ENCODE data around the gene SMYD4.
"Not testable (repeated sequence)": the region's sequence is repeated elsewhere in the genome, so short reads cannot be mapped to it uniquely, and the experiment has no call there.

SMYD4 gene

GRCh38 chr17:1820528-1821252, 9.0 kb downstream of the SMYD4 start:
- DNase-seq, result no peak

DNA sequence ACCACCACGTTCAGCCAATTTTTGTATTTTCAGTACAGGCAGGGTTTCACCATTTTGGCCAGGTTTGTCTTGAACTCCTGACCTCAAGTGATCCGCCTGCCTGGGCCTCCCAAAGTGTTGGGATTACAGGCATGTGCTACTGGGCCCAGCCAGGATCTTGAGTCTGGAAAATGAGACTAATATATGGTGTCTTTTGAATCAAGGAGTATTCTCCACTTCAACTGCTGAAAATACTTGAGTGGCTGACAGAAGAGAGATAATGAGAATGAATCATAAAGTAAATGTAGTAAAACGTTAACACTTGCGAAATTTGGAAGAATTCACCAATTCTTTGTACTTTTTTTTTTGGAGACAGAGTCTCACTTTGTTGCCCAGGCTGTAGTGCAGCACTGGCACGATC, 16.6 kb downstream of the SMYD4 start:
- no peak for DNase-seq

GRCh38 chr17:1810450-1811103, 19.1 kb downstream of the SMYD4 start:
- no peak for DNase-seq

GRCh38 chr17:1809815-1810214, 19.9 kb downstream of the SMYD4 start:
- DNase-seq, result not testable (repeated sequence)

DNA sequence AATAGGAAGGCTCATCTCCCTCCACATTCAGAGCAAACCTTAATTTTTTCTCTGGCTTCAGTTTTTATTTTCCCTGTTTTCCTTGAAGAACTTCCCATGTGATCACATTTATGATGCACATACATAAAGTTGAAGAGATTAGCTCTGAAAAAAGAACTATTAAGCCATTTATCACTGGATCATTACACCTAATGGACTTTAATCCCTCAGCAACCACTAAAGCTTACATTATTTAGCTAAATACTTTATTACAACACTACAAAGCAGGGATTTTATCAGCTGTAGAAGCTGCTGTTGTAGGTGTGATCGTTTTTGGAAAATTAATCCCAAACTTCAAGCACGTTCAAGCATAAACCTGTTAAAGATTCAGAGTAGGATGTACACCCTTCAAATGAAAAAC, 21.1 kb downstream of the SMYD4 start:
- no peak for DNase-seq

- no peak for DNase-seq
These were observed 21.8 kb downstream of the SMYD4 start for GRCh38 chr17:1807890-1808289.

- no peak for DNase-seq
These were observed 26.4 kb downstream of the SMYD4 start for GRCh38 chr17:1803280-1803679.

DNA sequence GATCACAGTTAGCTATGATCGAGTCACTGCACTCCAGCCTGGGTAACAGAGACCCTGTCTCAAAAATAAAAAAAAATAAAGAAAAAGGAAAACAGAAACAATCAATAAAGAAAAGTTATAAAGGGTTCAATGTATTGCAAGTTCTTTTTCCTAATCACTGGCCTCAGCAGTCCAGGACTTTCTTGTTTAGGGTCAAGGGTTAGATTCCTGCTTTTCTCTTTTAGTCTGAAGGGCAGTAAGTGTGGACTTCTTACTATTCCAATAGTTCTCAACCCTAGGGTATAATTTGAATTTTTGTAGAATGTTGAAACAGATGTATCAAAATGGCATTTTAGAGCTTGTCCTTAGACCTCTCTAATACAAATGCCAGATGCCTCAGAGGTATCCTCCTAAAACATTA, 27.3 kb downstream of the SMYD4 start:
- no peak for DNase-seq

GRCh38 chr17:1800712-1801111, 29.0 kb downstream of the SMYD4 start:
- no peak for DNase-seq

DNA sequence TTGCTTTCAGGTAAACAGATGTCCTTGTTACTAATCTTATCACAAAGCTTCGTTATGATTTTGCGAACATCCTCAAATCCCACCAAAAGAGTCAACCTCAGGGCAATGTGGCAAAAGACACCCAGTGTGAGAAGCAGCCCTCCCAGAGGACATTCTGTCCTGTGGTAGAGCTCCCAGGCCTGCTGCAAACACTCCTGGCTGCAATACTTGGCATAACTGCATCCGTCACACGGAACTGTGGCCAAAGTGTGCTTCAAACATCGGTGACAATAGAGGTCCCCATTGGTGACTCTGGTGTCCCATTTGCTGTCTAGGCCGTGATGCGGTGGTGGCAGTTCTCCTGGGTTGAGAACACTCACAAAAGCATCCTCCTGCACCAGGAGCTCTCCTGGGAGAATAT, 29.5 kb downstream of the SMYD4 start:
- DNase-seq, result no peak

- not testable (repeated sequence) for DNase-seq
These were observed 31.9 kb downstream of the SMYD4 start for GRCh38 chr17:1797846-1798245.

- no peak for DNase-seq
These were observed 32.4 kb downstream of the SMYD4 start for GRCh38 chr17:1797323-1797722.

DNA sequence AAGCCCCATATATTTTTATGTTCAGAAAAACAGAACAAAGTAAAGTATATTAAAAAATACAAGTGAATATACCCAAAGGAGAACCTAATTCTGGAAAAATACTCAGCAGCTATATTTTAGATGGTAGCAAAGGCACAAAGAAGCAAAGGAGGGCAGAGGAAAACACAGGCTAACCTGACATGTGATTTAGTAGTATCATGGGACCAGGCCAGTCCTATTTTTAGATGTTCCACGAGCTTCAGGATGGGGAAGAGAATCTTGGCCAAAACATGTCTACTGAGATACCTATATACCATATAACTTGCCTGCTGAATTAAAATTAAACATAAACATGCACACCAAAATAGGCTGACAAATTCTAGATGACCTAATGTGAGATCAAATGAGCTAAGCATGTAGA, 32.9 kb downstream of the SMYD4 start:
- no peak for DNase-seq

DNA sequence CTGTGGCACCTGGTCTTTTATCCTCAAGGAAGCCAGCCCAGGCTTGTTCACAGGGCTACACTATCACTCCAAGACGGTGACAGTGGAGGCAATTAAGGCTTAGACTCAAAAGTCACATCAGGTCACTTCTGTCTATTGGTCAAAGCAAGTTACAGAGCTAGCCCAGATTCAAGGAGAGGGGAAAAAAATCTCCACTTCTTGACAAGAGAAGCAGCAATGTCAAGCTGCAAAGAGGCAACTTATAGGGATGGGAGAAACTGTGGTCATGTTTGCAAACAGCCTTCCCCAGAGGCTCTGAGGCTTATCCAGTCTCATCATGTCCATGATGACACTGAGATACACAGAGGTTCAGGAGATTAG, 36.3 kb downstream of the SMYD4 start:
- DNase-seq, result no peak

DNA sequence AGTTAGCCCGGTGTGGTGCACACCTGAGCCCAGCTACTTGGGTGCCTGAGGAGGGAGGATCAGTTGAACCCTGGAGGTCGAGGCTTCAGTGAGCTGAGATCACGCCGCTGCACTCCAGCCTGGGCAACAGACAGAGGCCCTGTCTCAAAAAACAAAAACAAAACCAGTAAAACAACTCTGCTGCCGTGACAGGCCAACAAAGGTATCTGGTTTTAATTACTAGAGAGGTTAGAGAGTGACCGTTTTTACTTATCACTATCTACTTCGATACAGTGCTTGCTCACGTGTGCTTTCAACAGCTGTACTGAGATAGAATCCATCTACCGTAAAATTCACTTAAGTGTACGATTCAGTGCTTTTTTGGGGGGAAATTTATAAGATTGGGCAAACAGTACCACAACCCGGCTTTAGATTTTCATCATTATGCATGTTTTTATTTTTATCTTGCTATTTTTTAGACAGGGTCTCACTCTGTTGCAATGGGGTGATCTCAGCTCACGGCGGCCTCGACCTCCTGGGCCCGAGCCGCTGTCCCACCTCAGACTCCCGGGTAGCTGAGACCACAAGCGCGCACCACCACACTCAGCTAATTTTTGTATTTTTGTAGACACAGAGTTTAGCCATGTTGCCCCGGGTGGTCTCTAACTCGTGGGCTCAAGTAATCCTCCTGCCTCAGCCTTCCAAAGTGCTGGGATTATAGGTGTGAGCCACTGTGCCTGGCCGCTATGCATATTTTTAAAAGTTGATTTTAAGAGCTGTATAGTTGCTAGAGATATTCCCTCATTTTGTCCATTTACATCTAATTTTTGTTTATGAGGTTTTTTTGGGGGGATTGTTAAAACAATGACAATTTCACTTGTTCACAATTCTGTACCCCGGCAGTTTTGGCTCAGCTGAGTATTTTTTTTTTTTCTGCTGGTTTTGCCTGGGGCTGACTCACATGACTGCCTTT, 36.9 kb downstream of the SMYD4 start:
- no peak for DNase-seq

DNA sequence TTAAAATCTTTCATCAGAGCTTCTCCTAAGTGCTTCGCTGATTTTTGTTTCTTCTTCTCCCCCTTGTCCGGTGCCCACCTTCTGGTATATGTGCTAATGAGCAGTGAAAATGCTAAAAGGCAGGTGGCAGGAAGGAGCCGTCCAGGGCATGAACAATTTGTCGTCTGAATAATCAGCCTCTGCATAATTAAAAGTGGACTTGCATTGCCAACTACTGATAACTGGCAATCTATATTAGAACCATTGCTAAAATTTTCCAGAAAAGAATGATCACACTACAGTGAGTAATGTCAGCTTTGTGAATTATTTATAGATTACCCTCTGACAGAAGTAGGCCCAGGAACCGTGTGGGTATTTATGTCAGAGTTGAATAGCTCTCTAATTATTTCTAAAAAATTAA, 39.8 kb downstream of the SMYD4 start:
- DNase-seq, result no peak

GRCh38 chr17:1787301-1787902, 42.3 kb downstream of the SMYD4 start:
- DNase-seq, result peak; percentile 94

GRCh38 chr17:1786708-1787107, 43.0 kb downstream of the SMYD4 start:
- no peak for DNase-seq

- DNase-seq, result no peak
These were observed 43.8 kb downstream of the SMYD4 start for GRCh38 chr17:1785930-1786329.

DNA sequence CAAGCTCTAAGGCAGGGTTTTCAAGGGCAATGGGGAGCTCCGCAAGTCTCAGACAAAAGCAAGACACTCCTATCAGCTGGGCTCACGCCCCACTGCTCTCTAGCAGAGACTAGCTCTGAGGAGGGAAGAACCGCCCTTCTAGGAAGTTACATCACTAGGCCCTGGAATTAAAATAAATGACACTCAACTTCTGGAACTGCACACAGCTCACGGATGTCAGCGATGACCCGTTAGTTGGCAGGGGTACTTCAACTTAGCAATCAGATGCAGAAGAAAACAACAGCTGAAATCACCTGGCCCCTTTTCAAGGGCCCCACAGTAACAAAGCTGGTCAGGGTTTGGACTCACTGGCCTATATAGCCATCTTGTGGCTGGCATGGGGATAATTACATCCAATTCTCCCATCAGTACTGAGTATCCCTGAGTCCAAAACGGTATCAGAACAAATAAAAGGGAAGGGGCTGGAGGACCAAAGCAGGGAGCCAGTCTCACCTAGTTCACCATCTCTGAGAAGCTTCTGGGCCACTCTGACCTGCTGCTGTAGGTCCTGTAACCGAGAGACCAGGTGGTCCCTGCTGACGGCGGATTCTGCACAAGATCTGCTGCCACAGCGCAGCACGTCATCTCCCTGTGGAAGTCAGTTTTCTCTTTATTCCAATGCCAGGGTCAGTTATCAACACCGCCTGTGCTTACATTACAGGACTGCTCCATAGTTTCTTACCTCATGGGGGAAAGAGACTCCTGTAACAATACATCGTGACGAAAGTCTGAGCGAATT, 45.7 kb downstream of the SMYD4 start:
- DNase-seq, result peak; percentile 68

DNA sequence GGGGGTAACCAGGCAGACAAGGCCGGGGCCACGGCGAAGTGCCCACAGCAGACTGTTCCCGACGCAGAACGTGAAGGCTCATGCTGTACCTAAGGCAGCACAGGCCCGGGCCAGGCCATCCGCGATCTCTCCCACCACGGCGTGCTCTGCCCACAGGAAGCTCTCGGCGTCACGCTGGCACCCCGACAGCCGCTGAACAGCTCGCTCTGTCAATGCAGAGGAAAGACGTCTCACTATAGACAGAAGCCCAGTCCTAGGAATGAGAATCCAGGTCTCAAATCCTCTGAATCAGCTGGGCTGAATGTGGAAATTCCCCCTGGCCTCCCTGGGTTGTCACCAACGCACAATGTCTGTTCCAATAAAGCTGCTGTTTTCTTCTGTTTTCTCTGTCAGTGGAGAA, 46.4 kb downstream of the SMYD4 start:
- DNase-seq, result no peak

DNA sequence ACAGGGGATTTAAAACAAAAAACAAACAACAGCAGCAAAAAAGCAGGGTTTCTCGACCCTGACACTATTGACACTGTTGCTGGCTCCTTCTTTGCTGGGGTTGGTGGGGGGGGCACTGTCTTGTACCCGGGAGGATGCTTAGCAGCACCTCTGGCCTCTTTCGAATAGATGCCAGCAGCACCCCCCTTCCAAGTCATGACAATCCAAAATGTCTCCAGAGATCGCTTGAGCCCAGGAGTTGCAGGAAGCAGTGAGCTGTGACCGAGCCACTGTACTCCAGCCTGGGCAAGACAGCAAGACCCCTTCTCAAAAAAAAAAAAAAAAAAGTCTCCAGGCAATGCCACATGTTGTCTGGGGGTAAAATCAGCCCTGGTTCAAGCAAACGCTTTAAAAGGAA, 47.5 kb downstream of the SMYD4 start:
- no peak for DNase-seq

Measured in HCEC 1CT (cell line).